Glomerular visceral epithelial cell (primary cell): ENCODE data around the gene CFL1.
"Not testable (repeated sequence)": the region's sequence is repeated elsewhere in the genome, so short reads cannot be mapped to it uniquely, and the experiment has no call there.

ENCODE experiments used
- DNase-seq: peaks from one replicate; pipeline ENCODE4 v3.0.0-alpha.2; 2016; ENCODE audit errors: extremely low spot score

Gene CFL1

DNA sequence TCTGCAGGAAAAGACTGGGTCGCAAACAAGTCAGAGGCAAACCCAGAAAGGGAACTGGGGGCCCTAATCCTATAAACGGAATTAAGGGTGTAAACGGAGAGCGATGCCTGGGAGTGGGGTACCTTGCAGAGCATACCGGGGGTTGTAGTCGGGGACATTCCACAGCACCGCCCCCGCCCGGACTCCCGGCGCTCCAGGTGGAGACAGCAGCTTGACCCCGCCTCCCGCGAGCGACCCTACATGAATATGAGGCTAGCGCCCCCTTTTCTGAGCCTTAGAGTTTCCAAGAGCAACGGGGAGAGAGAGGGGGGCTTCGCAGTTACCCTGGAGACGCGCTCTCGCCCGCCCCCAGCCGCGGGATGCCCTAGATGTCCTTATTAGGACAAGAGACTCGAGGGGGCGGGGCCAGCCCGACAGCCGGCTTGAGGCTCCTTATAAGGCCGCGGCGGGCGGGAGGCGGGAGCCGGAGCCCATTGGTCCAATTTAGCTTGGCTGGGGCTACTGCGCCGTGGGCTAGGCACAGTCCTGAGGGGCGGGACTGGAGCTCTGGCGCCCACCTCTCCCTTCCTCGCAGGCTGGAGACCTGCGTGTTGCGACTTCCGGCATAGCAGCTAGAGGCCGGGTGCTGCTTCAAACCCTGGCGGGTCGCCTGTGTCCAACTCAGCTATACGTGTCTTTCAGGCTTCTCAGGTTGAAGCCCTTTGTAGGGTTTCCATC, 1.3 kb upstream of the CFL1 start:
- DNase-seq = peak; percentile 99

DNA sequence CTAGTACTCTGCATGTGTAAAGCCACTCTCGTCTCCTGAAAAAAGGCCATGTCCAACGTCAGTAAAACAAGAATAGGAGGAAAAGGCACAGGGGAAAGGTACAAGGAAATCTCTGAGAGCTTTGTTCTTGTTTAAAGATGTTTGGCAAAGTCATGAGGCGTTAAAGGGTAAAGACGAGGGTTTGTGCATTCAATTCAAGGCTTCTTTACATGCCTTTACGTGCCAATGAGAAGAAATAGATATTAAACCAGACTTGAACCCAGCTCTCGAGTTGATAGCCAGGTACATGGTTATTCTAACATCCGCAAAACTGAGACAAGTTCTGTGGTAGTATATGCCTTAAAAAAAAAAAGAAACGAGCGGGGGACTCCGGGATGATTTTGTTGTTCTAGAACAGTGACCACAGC, 704 bp upstream of the CFL1 start:
- DNase-seq = no peak

DNA sequence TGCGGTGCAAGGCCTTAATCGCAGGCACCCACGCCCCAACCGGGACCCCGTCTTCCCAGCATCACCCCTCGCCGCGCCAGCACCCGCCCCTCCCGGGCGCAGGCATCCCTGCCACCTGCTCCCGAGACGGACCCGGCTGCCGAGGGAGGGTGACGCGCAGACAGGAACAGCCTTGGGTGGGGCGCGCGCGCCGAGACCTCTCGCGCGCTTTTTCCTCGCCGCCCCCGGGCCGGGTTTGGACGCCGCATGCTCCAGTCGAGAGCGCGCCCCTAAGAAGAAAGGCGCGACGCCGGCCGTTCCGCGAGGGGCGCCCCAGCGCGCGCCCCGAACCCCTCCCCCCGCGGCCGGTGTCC, 504 bp downstream of the CFL1 start:
- DNase-seq = no peak

DNA sequence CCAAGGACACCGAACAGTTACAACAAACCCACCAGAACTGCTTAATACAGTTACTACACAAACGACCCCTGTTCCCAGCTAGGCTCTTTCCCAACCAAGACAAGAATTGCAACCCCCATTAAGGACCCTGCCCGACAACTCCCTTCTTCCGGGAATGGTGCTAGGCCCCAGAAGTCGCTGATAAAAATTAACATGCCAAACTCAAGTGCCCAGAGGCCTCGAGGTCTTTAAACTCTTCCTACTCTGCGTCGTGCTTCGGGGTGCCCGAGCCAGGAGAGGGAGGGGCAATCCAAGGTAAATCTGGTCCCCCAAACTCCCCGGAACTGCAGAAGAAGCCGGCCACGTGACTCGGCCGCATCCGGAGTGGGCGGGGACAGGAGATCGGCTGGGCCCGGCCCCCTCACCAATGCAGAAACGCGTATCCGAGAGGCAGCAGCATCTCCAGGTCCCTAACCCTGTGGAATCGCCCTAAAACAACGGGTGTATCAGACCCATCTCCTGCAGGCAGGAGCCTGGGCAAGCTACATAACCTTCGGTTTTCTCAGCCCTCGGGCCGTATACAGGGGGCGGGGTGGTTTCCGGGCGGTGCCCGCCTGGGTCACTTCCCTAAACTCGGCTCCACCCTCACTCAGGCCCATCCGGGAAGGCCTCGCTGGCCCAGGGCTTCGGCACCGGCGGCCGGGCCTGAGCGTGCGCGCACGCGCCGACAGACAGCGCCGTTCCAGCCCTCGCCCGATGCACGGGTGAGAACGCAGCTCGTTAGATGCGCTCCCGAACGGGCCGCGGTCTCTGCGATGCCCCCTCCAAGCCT, 1.1 kb downstream of the CFL1 start:
- peak; percentile 60 for DNase-seq

DNA sequence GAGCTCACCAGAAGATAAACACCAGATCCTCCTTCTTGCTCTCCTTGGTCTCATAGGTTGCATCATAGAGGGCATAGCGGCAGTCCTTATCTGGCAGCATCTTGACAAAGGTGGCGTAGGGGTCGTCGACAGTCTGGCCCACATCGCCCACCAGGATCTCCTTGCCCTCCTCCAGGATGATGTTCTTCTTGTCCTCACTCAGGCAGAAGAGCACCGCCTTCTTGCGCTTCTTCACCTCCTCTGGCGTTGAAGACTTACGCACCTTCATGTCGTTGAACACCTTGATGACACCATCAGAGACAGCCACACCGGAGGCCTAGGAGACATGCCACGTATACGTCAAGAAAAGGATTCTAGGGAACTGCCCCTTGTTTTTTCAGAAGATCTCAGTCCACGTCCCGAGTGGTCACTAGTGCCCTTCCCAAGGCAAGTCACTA, 2.0 kb downstream of the CFL1 start:
- DNase-seq = no peak

DNA sequence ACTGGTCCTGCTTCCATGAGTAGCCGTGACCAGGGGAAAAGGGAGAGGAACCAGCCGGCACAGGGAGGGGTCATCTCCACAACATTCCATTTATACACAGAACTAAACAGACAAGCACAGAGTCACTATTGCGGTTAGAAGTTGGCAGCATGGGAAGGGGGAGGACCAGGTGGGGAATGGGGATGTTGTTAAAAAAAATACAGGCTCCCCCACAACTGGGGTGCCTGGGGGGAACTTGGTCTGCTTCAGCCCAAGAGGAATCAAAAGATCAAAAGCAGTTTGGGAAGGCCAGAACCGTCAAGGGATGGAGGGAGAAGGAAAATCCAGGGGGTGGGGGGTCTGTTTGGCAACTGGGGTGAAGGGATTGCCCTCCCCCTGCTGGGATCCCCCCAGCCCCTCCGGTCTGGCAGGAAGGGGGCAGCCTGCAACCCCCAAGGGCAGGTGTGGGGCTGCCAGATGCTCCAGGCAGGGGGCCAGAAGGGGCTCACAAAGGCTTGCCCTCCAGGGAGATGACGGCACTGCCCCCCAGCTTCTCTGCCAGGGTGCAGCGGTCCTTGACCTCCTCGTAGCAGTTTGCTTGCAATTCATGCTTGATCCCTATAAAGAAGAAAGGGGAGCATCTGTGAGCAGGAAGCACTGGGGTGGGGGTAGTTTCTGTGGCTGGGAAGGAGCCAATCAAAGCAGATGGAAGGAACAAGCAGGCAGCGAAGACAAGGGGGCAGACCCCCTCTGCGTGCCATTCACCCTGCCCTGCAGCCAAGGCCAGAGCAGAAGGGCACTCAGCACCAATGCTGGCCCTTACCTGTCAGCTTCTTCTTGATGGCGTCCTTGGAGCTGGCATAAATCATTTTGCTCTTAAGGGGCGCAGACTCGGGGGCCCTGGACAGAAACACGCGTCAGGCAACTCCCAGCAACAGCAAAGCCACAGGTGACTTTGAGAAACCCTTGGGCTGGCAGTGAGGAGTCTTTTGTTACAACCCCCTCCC, 2.8 kb downstream of the CFL1 start:
- no peak for DNase-seq

DNA sequence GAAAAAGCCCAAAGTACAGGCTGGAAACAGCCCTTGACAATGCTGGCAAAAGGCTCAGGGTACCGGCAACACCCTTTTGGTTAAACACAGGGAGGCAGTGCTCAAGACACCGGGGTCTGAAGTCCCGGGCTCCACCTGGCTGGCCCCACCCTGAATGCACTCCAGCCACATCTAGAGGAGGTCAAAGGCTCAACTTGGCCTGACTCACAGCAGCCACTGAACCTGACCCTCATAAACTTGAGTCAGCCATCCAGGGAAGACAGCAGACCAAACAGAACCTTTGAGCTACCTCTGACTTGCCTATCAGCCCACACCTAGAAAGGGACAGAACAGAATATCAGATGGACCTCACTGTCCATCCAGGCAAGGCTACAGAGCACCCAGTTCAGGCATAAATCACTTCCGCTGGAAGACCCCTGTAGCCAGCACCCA, 3.8 kb downstream of the CFL1 start:
- no peak for DNase-seq

DNA sequence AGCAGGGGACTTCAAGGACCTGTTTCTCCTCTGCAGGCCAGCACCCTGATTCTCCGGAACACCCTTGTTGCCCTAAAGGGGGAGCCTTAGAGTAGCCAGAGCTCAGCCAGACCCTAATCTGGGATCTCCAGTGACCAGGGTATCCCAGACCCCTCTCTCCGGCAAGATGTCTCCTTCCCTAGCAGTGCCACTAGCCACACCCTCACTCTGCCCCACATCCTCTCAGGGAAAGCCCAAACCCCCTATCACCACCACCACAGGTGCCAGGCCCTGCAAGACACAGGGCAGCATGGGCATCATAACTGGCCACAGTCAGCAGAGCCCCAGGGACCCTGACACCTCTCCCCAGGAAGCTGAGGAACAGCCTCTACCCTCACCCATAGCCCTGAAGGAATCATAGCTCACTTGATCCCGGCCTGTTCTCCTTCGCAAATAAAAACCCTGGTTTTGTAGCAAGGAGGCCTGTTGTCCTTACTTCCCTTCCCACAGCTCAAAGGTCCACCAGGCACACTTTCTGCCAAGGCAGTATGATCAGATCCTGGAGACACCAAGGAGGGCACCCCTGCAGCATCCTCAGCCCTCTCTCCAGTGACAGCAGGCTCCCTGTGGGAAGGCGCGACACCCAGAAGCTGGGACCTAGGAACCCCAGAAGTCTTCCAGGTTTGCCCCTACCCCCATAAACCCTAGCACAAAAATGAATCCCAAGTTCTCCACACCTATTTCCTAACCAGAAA, 4.6 kb downstream of the CFL1 start:
- DNase-seq = no peak

DNA sequence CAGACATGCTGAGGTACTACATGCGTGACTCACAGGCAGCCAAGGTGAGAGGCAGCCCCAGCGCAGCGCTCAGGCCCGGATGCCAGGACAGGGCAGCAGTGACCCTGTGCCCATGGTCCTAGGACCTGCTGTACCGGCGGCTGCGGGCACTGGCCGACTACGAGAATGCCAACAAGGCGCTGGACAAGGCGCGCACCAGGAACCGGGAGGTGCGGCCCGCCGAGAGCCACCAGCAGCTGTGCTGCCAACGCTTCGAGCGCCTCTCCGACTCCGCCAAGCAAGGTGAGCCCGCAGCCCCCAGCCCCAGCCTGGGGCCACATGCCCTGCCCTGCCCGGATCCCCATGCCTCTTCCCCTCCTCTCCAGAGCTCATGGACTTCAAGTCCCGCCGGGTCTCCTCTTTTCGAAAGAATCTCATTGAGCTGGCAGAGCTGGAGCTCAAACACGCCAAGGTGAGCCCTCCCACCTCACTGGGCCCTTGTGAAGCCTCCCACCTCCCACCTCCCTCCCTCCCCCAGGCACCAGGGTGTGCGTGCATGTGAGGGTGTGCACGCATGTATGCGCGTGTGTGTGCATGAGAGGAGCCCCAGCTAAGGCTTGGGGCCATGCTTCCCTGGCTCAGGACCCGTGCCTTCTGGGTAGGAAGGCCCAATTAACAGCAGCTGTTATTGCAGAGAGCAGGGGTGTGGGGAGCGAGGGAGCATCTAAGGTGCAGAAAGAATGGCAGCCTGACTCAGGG, 5.3 kb downstream of the CFL1 start:
- DNase-seq = no peak

DNA sequence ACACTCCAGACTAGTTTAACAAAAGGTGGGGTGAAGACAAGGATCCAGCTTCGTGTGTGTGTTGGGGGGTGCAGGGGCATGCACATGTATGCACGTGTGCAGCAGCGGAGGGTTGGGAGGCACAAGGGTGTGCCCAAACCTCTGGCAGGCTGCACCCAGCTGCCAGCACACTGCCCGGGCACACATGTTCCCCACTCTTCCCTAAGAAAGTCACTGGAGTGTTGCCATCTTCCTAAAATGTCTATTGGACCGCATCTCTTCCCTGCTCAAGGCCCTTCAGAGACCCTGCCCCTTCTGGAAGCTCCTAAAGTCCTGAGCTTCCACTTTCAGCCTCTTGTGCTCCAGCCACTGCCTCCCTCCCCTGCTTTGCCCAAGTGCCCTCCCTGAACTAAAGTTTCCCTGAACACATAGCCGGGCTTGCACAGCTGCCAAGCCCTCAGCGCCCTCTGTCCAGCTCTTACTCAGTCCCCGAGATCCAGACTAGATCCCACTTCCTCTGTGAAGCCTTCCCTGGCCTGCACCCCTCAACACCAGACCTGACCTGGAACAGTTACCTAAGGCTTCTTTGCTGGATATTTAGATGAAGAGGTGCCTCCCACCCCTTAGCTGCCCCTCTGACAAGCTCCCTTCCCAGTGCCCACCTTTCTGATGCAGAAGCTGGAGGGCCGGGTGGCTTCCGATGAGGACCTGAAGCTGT, 6.0 kb downstream of the CFL1 start:
- DNase-seq = no peak

DNA sequence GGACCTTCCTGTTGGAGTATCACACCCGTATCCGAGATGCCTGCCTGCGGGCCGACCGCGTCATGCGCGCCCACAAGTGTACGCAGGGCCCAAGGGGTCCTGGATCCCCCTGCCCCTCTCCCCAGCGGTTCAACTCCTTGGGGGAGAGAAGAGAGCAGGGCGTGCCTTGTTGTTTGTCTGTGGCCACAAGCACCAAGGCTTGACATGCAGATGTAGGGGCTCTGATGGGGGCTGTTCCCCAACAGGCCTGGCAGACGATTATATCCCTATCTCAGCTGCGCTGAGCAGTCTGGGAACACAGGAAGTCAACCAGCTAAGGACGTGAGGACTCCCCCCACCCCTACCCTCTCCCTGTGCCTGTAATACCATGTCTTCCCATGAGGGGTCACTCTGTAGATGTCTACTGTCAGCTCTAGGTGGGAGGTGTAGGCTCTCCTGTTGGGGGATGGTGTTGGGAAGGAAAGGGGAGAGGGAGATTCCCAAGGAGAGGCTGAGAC, 6.8 kb downstream of the CFL1 start:
- DNase-seq = no peak

DNA sequence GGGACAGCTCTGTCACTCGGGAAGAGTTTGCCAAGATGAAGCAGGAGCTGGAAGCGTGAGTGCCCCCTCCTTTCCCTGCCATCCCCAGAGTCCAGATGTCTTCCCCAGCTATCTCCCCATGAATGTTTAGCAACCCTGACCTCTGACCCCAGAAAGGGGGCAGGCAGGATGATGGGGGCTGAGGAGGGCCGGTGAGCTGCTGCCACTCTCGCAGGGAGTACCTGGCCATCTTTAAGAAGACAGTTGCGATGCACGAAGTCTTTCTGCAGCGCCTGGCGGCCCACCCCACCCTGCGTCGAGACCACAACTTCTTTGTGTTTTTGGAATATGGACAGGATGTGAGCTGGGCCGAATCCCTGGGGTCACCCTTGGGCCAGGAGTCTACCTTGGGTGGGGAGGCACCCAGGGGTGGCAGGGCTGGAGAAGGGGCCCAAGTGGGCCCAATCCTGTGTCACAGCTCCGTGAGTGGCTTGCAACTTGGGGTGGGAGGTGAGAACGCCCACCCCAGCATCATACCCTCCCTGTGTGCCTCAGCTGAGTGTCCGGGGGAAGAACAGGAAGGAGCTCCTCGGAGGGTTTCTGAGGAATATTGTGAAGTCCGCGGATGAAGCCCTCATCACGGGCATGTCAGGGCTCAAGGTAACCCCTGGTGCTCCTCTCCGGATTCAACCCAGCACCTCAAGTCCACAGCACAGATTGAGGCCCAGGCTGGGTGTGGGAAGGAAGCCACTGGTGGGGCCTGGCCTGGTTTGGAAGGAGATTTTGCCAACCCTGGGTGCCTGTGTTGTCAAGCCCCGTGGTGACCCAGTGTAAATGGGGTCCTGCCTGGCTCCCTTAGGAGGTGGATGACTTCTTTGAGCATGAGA, 7.5 kb downstream of the CFL1 start:
- DNase-seq = no peak

DNA sequence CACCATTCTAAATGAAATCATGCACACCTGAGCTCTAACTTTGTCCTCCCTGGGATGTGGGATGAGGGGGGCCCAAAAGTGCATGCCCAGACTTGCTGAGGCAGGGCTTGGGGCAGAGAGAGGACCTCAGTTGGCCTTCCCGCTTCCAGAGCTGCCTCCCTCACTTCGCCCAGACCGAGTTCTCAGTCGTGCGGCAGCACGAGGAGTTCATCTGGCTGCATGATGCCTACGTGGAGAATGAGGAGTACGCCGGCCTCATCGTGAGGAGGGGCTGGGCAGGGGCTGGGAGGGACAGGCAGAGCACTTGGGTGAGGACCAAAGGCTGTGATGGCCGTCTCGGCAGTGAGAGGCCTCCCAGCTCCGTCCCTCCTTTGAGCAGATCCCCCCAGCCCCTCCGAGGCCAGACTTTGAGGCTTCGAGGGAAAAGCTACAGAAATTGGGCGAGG, 8.2 kb downstream of the CFL1 start:
- DNase-seq = no peak

DNA sequence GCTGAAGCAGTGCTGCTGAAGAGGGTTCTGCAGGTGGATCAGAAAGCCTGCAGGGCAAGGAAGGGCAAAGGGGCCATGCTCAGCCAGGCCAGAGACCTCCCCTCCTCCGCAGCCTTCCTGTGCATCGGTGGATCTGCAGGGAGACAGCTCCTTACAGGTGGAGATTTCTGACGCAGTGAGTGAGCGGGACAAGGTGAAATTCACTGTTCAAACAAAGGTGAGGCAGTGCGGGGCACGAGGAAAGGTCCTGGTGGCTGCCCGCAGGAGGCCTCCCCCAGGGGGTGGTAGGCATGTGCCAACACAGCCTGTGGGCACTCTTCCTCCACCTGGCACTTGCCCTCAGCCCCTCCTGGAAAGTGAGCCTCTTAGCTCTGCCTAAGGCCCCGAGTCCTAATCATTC, 8.6 kb downstream of the CFL1 start:
- DNase-seq = no peak

DNA sequence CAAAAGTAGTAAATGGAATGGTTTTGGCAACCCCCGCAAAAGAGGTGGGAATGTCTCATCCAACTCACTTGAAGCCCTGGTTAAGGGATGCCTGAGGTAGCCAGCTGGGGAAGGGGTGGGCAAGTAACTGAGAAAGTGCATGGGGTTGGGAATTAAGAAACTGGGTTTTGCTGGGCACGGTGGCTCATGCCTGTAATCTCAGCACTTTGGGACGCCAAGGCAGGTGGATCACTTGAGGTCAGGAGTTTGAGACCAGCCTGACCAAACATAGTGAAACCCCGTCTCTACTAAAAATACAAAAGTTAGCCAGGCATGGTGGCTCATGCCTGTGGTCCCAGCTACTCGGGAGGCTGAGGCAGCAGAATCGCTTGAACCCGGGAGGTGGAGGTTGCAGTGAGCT, 9.3 kb downstream of the CFL1 start:
- not testable (repeated sequence) for DNase-seq

DNA sequence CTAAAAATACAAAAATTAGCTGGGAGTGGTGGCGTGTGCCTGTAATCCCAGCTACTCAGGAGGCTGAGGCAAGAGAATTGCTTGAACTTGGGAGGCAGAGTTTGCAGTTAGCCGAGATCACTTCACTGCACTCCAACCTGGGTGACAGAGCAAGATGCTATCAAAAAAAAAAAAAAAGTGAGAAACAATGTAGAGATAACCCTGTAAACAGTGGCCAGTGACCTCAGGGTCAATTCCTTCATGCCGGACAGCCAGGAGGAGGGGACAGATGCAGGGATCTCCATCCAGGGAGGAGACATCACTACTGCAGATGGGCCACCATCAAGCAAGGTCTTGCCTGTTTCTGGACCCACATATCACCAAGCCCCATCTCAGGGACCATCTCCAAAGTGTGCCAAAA, 10.2 kb downstream of the CFL1 start:
- no peak for DNase-seq

DNA sequence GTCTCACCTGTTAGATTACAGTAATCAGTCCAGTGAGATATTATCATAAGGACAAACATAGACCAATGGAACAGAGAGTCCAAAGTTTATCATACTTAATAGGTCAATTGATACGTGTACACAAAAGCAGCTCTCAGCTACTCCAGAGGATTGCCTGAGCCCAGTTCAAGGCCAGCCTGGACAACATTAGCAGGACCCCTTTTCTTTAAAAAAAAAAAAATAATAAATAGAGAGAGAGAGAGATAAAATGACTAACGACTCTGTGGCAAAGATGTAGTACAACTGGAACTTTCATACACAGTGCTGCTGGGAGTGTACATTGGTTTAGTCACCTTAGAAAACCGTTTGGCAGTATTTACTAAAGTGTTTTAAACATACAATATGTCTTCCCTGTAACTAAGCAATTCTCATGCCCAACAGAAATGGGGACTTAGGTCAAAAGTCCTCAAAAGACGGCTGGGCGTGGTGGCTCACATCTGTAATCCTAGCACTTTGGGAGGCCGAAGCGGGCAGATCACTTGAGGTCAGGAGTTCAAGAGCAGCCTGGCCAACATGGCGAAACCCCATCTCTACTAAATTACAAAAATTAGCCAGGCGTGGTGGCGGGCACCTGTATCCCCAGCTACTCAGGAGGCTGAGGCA, 13.6 kb downstream of the CFL1 start:
- DNase-seq = no peak

DNA sequence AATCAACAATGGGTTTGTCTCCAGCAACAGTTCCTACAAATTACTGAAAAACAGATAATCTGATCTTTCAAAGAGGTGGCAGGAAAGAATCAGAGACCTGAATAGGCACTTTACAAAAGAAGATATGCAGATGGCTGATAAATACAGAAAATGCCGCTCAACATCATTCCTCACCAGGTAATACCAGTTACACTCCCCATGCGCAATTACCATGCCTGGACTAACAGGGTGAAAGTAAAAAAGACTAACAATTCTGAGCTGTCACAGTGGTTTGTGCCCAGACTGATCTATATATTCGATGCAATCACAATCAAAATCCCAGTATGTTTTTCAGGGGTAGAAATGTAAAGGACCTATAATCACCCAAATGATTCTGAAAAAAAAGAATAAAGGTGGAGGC, 14.2 kb downstream of the CFL1 start:
- DNase-seq = no peak
